Osteocyte (in vitro differentiated cells): ENCODE results near the gene MUCL1. TPM values are rescaled to one million over a fixed set of nuclear protein-coding genes. Genes with fewer than 3 reads are reported as not detected.

Experiments used
- DNase-seq: peaks from one replicate; pipeline ENCODE4 v3.0.0; 2021; ENCODE audit warnings: mixed read lengths; ENCODE audit not compliant: unreplicated experiment; ENCODE audit errors: extremely low spot score
- H3K27ac Mint-ChIP-seq: one replicate; pipeline ENCODE4 v1.8.0; 2021; ENCODE audit warnings: mild to moderate bottlenecking, mixed read lengths; ENCODE audit not compliant: unreplicated experiment
- H3K27me3 Mint-ChIP-seq: one replicate; pipeline ENCODE4 v1.8.0; 2021; ENCODE audit warnings: mixed read lengths; ENCODE audit not compliant: unreplicated experiment
- H3K36me3 Mint-ChIP-seq: one replicate; pipeline ENCODE4 v1.8.0; 2021; ENCODE audit warnings: mixed read lengths; ENCODE audit not compliant: unreplicated experiment
- H3K4me1 Mint-ChIP-seq: one replicate; pipeline ENCODE4 v1.8.0; 2021; ENCODE audit warnings: mixed read lengths; ENCODE audit not compliant: unreplicated experiment
- H3K4me3 Mint-ChIP-seq: one replicate; pipeline ENCODE4 v1.8.0; 2021; ENCODE audit warnings: mild to moderate bottlenecking, moderate library complexity, mixed read lengths; ENCODE audit not compliant: unreplicated experiment
- H3K9me3 Mint-ChIP-seq: one replicate; pipeline ENCODE4 v1.8.0; 2021; ENCODE audit warnings: mixed read lengths; ENCODE audit not compliant: unreplicated experiment
- CTCF ChIP-seq: fragments of 200-600 bp; sonication (generic); IDR thresholded peaks from 2 replicates; pipeline ENCODE4 v1.5.0; 2021; ENCODE audit warnings: antibody characterized with exemption, mild to moderate bottlenecking, moderate library complexity
- total RNA-seq: library from RNA; stranded (reverse); gene quantifications from 2 replicates; pipeline ENCODE4 v1.2.1, GENCODE V29; 2021

The MUCL1 gene
- total RNA-seq, 1 donor from 2014 or later, result not detected

DNA sequence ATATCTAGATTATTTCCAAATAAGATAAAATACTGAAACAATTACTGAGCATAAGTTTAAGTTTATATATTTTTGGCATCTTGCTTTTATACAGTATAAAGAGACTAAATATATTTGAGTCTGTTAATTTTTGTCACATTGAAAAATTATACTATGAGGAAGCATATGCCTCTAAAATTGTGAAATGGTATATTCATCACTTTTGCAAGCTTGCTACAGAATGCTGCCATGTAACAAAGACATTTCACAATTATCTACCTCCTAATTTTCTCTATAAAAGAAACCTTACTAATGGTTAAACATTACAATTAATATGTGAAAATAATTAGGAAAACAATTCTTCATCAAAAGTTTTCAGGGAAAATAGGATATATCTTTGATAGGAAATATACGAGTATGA, 22.7 kb upstream of the MUCL1 start:
- Mint-ChIP-seq H3K4me3 (no peak overlapping the region), H3K36me3 (no peaks in the 10 kb centered on the region), H3K9me3 (no peaks in the 10 kb centered on the region)

DNA sequence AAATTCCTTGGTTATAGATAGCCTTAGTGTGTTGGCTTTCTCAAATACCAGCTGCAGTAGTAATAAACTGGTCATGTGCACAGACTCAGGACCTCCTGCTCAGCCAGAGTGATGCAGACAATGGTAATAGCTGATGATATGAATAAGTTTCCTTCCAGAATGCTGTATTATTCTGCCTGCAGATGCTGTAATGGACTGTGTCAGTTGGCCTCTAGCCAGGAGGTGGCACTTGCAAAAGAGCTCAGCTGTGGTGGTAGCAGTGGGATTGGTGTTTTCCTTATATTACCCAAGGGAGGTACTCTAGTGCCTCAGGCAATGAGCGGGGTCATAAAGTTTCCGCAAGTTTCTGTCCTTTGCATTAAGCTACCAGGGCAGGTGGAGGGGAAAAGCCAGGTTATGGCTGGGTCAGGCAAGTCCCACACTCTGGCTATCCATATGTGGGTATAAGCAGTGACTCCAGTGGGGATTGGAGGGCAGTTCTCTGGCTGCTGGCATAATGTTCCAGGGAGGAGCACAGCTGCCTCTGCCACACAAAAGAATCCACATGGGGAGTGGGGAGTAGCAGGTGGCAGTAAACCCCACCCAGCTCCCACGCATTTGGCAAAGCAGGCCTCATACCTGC, 14.0 kb upstream of the MUCL1 start:
- no peak for DNase-seq
- Mint-ChIP-seq H3K27ac (no peak overlapping the region), H3K9me3 (peaks cover 8% of the 10 kb centered on the region), H3K36me3 (no peaks in the 10 kb centered on the region), H3K4me3 (no peak overlapping the region), H3K27me3 (no peaks in the 10 kb centered on the region), H3K4me1 (no peaks in the 10 kb centered on the region)
- no peak for TF ChIP-seq CTCF

More for the DNA sequence above, 22.7 kb upstream of the MUCL1 start:
- DNase-seq, result no peak
- Mint-ChIP-seq H3K27ac (no peak overlapping the region), H3K27me3 (peaks cover 2% of the 10 kb centered on the region), H3K4me1 (no peaks in the 10 kb centered on the region)
- no peak for TF ChIP-seq CTCF

- Mint-ChIP-seq H3K27ac (no peak overlapping the region), H3K36me3 (no peaks in the 10 kb centered on the region)
Measured at GRCh38 chr12:54857406-54857805, 3.1 kb downstream of the MUCL1 start.

GRCh38 chr12:54858562-54858961, 4.2 kb downstream of the MUCL1 start:
- TF ChIP-seq CTCF, result no peak
- no peaks in the 10 kb centered on the region for H3K9me3 Mint-ChIP-seq
- H3K4me1 Mint-ChIP-seq, result no peaks in the 10 kb centered on the region
- no peak overlapping the region for H3K4me3 Mint-ChIP-seq
- no peaks in the 10 kb centered on the region for H3K36me3 Mint-ChIP-seq
- H3K27me3 Mint-ChIP-seq, result no peaks in the 10 kb centered on the region
- H3K27ac Mint-ChIP-seq, result no peak overlapping the region
- no peak for DNase-seq

More at GRCh38 chr12:54857406-54857805, 3.1 kb downstream of the MUCL1 start:
- Mint-ChIP-seq H3K4me1 (no peaks in the 10 kb centered on the region), H3K27me3 (no peaks in the 10 kb centered on the region), H3K9me3 (no peaks in the 10 kb centered on the region), H3K4me3 (no peak overlapping the region)
- DNase-seq, result no peak
- TF ChIP-seq CTCF, result no peak

- Mint-ChIP-seq H3K9me3 (no peaks in the 10 kb centered on the region), H3K4me3 (no peak overlapping the region), H3K36me3 (no peaks in the 10 kb centered on the region), H3K27me3 (no peaks in the 10 kb centered on the region), H3K4me1 (no peaks in the 10 kb centered on the region), H3K27ac (no peak overlapping the region)
- no peak for TF ChIP-seq CTCF
- no peak for DNase-seq
Measured at GRCh38 chr12:54859502-54859901, 5.2 kb downstream of the MUCL1 start.
